LoVo (cell line): ENCODE measurements around the gene ATXN1L.
"Not testable (repeated sequence)": the region's sequence is repeated elsewhere in the genome, so short reads cannot be mapped to it uniquely, and the experiment has no call there.

Source experiments
- DNase-seq: peaks from one replicate; pipeline ENCODE4 v3.0.0-alpha.2; 2016; ENCODE audit warnings: low spot score

The ATXN1L gene

DNA sequence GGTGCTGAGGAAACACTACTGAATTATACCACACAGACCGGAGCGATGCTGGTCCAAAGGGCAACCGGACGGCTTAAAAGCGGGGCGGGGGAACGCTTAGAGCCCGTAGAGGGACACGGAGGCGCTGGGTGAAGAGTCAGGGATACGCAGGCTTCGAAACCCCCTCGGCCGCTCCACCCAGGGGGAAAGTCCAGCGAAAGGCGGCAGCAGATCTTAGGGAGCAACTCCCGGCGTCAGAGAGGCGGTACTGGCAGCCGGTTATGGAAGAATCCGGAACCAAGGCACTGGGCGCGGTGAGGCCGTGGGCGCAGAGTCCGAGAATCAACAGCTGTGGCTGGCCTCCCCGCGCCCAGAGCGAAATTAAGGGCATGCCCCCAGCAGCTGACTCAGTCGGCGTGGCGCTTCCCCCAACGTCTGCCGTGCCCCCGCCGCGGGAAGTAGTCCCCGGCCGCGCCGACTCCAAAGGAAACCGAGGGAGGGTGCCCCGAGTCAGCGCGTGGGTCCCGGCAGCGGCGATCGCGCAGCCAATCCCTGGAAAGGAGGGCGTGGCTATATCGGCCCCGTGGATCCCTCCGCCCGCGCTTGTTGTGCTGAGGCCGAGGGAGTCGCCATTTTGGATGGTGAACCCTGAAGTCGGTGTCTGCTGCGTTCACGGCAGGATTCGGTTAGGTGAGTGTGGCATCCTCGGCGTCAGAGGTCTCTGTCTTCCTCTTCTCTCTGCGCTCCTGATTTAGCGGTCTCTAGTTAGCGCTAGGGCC is 49.3 kb downstream of the ATXN1L start, which contains the start of gene IST1:
TSS of gene IST1 (plus strand) at position 611 of the 758 bp plus-strand sequence. CDS start 20,110 bp downstream, outside the sequence.
- DNase-seq = peak; percentile 98

DNA sequence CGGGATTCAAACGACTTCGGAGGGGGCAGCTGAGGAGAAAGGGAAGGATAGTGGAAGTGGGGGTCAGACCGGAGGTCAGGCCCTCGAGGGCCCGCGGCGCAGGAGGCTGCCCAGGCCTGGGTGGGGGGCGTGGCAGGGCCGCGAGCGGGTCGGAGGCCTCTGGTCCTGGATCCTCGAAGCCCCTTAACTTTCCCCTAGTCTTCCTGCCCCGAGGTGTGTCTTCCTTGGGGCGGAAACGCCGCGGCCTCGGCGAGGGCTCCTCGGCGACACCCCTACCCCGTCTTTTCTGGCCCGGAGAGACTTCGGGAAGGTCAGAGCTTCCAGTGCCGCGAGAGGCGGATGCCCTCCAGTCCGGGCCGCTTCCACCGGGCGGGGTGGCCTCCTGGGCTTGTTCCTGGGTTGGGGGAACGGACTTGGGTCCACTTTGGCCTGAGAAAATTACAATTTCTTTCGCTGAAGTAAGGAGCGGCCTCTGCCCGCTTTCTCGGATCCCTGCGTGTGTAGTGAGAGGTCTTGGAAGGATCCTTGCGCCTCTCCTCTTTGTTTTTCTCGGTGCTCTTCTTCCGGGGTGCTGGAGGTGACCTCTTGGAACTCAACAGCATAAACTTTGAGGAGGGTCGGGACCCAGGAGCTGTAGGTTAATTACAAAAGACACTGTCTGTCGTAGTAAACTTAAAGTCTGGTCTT is 50.0 kb downstream of the ATXN1L start:
- no peak for DNase-seq

DNA sequence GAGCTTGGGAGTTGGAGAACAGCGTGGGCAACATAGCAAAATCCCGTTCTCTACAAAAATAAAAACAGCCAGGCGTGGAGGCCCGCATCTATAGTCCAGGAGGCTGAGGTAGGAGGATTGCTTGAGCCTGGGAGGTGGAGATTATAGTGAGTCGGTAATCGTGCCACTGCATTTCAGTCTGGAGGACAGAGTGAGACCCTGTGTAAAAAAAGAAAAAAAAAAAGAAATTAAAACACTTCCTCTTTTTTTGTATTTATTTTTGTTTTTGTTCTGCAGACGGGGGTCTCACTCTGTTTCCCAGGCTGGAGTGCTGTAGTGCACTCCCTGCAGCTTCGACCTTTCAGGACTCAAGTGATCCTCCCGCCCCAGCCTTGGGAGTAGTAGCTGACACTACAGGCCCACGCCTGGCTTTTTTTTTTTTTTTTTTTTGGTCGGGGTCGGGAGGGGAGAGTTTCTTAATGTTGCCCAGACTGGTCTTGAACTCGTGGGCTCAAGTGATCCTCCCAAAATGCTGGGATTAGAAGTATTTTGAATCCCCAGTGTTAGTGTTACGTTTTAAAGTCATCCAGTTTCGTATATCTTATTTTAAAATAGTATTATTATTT is 51.1 kb downstream of the ATXN1L start:
- no peak for DNase-seq

DNA sequence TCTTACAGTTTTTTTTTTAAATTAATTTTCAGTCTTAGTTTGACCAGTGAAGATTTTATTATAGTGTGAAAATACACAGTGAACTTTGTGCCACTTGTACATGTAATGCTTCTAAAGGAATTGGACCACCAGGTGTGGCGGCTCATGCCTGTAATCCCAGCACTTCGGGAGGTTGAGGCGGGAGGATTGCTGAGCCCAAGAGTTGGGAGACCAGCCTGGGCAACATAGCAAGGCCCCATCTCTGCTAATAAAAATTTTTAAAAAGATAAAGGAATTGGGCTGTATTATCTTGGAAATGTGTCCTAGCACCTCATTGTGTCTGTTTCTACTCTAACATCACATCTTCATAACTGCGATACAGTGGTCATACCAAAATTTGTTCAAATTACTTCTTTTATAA is 53.4 kb downstream of the ATXN1L start:
- DNase-seq = no peak

DNA sequence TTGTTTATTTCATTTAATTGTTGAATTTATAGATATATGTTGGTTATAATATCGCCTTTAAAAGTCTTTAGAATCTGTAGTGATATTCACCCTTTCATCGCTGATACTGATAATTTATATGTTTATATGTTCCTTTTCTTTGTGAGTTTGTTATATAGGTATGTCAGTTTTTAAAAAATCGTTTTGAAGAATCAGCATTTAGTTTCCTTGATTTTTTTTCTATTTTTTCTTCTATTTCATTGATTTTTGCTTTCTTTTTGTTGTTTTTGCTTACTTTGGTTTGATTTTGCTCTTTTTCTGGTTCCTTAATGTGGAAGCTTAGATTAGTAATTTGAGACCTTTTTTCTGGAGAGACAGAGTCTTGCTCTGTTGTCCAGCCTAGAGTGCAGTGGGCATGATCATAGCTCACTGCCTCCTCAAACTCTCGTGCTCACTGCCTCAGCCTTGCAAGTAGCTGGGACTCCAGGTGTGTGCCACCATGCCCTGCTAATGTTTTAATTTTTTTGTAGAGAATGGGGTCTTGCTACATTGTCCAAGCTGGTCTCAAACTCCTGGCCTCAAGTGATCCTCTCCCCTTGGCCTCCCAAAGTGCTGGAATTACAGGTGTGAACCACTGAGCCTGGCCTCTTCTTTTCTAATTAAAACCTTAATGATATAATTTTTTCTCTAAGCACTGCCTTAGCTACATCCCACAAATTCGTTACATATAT is 57.0 kb downstream of the ATXN1L start:
- DNase-seq = no peak

DNA sequence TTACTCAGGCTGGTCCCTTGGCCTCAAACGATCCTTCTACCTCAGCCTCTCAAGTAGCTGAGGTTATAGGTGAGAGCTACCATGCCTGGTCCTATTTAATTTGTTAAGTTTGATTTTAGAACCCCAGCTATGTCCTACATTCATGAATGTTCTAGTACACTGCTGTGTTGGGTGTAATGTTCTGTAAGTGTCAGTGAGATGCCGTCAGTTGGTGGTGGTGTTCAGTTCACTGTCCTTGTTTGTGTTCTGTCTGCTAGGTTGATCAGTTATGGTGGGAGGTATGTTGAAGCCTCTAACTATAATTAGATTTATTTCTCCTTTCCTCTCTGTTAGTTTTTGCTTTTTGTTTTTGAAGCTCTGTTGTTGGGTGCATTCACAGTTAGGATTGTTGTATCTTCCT is 57.8 kb downstream of the ATXN1L start:
- no peak for DNase-seq

DNA sequence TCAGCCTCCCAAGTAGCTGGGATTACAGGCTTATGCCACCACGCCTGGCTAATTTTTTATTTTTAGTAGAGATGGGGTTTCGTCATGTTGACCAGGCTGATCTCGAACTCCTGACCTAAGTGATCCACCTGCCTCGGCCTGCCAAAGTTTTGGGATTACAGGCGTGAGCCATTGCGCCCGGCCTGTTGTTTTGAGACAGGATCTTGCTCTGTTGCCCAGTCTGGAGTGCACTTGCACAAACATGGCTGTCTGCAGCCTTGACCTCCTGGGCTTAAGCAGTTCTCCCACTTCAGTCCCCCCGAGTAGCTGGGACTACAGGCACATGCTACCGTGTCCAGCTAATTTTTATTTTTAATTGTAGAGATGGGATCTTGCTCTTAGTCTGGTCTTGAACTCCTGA is 58.5 kb downstream of the ATXN1L start:
- no peak for DNase-seq

DNA sequence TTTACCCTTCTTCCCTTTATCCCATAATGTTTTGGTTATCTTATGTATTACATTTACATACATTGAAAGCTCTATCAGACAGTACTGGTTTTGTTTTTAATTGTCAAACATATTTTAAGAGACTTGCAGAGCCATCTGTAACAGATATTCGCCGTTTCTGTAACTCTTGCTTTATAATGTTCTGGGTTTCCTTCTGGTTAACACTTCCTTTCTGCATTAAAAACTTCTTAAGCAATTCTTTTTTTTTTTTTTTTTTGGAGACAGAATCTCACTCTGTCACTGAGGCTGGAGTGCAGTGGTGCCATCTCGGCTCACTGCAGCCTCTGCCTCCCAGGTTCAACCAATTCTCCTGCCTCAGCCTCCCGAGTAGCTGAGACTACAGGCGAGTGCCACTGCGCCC is 60.0 kb downstream of the ATXN1L start:
- not testable (repeated sequence) for DNase-seq
